OCI-M2 (cell line): ENCODE measurements around the gene MOB4.
A peak's percentile ranks its signal among the peaks of the same experiment; 100 is the strongest.
"Not testable (repeated sequence)": the region's sequence is repeated elsewhere in the genome, so short reads cannot be mapped to it uniquely, and the experiment has no call there.

Experiments
- DNase-seq: peaks from one replicate; lab custom pipeline; 2025; ENCODE audit not compliant: unreplicated experiment; lab: John Stamatoyannopoulos, UW

Gene MOB4

GRCh38 chr2:197515739-197516392 is at the start of gene MOB4:
Gene MOB4, plus strand, starts transcription at chr2:197516066. Its CDS starts 21 bp downstream, at chr2:197516087.
- DNase-seq: peak; percentile 60

DNA sequence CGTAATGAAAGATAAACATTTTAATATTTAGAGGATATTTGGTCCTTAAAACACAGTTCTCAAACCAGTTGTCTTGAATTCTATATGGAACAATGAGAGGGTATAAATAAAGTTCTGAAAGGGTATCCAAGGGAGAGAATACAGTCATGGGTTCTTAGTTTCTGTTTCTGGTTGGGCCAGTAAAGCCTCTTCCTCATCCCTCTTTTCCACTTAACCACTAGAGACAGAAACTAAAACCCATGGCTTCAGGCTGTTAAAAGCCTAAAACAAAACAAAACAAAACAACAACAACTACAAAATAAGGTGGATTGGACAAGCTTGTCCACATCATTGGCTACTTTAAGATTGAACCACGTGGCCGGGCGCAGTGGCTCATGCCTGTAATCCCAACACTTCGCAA is 43.7 kb upstream of the MOB4 start:
- DNase-seq: no peak

GRCh38 chr2:197477797-197478196 is 38.1 kb upstream of the MOB4 start:
- no peak for DNase-seq

DNA sequence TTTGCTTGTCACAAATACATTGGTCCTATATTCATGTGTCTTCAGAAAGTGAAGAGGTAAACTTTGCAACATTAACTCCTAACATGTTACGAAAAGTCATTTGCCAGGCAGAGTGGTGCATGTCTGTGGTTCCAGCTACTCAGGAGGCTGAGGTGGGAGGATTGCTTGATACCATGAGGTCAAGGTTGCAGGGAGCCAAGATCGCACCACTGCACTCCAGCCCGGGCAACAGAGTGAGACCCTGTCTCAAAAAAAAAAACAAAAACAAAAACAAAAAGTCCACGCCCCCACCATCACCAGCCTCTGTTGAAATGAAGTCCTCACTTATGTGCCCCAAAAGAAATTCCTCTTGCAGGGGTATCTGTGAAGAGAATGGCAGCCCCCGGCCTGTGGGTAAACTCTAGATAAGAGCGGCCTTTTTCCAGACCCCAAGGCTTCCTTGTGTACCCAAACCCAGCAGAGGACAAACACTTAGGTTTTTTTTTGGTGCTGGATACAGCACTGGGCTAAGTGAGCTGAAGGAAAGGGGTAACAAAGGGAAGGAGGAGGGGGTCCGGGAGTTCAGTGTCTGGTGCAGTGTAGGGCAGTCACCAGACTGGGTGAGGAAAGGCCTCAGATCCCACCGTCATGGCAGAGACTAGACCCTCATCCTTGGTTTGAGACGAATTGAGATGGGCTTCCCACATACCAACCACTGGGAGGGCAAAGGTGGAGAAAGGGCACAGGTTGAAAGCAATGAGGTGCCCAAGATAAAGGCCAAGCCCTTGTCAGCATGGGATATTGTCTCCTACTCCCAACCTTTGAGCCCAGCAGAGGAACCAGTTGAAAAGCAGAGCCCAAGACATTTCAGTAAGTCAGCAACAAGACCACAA is 35.5 kb upstream of the MOB4 start:
- no peak for DNase-seq

- not testable (repeated sequence) for DNase-seq
Measured at GRCh38 chr2:197484248-197484647, 31.6 kb upstream of the MOB4 start.

GRCh38 chr2:197486175-197486574 is 29.7 kb upstream of the MOB4 start:
- DNase-seq: no peak

DNA sequence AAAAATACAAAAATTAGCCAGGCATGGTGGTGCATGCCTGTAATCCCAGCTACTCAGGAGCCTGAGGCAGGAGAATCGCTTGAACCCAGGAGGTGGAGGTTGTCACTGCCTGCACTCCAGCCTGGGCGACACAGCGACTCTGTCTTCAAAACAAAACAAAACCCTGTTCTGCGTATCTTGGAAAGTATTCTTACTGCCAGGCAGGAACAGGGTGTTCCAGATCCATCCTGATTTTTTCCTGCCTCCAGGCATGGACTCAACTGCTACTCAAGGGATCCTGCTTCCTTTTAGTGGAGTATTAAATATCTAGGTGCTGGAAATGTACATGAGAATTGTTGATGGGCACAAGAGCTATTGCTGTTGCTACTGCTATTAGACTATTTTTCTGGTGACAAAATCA is 28.5 kb upstream of the MOB4 start:
- no peak for DNase-seq

- DNase-seq: no peak
Measured at GRCh38 chr2:197495433-197496134, 20.3 kb upstream of the MOB4 start.

DNA sequence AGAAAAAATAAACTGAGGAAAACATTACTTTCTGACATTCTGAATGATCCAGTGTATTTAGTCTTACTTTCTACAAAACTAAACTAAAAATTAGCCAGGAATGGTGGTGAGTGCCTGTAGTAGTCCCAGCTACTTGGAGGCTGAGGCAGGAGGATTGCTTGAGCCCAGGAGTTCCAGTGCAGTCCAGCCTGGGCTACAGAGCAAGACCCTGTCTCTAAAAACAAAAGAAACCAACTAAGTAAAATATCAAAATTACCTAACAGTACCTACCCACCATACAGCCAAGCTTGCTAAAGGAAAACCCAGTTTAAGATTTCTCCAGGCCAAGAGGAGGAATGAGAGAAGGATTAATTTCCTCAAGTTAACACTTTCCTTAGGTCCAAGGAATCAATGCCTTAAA is 19.2 kb upstream of the MOB4 start:
- DNase-seq: no peak

DNA sequence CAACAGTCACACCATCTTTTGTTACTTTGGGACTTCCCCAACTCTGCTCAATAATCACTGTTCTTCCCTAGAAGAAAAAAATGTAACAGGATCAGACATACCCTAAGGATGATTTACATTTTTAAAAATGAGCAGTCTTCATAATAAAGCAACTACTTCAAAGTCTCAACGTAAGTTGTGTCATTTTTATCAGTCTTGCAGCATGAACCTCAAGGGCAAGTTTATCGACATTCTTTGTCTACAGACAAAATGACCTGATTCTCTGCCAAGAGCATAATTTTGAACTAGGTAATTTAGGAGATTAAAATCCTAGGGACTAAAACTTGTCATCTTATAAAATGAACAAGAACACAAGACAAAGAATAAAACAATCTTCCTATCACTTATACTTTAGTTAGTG is 18.5 kb upstream of the MOB4 start:
- no peak for DNase-seq

DNA sequence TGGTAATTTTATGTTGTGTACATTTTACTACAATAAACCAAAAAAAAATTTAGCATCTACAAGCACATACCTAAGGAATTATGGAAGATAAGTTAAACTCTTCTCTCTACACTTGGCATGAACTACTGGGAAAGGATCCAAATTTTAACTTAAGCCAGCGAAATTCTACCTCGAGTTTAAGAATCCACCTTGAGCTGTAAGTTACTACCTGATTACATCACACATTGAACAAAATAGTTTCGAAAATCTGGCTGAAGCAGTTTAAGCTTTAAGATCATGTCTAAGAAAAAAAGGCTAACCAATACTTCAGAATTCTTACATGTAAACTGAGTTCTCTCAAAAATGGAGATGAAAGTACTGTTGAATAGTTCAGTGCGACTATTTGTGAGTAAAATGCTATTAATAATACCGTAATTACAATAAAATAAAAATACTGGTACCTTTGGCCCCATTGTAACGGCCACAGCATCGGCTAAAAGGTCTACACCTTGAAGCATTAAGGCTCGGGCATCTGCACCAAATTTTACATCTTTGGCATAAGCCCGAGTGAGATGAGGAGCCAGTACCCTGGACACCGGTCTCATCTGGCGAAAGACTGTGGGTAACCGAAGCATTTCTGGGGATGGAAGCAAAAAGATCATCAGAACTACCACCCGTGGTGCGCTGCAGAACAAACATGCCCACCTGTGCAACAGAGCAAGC is 17.5 kb upstream of the MOB4 start:
- DNase-seq: no peak

GRCh38 chr2:197498937-197499593 is 16.8 kb upstream of the MOB4 start:
- no peak for DNase-seq

- DNase-seq: peak; percentile 94
Measured at GRCh38 chr2:197499594-197500502, 16.0 kb upstream of the MOB4 start, which contains the start of the genes HSPD1 and HSPE1. Gene HSPD1, minus strand, starts transcription at chr2:197499840. Its CDS starts 992 bp downstream, at chr2:197498848. Gene HSPE1, plus strand, starts transcription at chr2:197500379. Its CDS starts 58 bp downstream, at chr2:197500437.

DNA sequence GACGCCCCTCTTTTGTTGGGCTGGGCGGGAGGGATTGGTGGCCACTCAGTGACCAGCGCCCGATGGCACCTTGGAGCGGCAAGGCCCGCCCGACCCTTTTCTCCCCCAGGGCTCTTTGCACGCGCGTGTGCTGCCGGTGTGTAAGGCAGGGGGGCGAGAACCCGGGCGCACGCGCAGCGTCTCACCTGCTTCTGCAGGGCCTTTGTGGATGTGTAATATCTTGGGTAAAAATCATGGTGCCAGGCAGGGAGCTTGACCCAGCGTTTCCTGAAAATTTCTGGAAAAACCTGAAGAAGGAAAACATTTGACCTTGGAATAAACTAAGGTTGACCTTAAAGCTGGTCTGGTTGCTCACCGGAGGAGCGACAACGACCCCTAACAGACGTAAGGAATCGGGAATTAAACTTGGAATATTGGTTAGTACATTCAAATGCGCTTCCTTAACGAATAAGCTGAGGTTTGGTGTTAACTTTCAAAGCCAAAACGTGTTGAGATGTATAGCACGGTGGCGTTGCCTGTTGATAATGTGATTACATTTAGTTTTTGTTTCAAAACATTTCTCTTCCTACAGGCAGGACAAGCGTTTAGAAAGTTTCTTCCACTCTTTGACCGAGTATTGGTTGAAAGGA is 15.2 kb upstream of the MOB4 start:
- DNase-seq: no peak

DNA sequence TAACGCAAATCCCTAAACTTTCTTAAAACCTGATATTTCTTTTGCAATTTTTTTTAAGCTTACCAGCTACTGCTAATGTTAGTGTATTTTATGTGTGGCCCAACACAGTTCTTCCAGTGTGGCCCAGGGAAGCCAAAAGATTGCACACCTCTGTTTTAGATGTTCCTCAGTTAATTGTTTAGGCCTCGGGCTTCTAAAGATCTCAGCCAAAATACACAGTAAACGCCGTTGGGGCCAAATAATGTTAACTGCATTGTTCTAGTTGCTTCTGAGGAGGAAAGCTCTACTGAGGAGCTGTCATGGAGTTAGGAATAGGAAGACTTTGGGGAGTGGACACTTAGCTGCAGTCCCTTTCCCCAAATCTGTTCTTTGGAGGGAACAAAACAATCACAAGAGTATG is 13.7 kb upstream of the MOB4 start:
- no peak for DNase-seq

DNA sequence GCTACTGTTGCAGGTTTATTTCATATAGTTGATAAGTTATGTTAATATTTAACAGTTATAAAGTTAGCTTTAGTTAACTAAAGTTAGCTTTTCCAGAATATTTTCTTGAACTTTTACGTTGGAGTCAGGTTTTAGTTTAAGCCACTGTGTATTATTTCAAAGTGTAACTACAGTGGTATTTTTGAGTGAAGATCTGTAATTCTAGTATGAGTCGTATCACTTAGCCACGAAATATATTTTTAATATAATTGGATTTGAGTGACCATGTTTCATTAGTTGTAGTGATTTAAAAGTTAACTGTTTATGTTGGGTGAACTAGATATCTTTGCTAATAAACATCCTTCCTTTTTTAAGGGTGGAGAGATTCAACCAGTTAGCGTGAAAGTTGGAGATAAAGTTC is 13.2 kb upstream of the MOB4 start:
- DNase-seq: no peak

DNA sequence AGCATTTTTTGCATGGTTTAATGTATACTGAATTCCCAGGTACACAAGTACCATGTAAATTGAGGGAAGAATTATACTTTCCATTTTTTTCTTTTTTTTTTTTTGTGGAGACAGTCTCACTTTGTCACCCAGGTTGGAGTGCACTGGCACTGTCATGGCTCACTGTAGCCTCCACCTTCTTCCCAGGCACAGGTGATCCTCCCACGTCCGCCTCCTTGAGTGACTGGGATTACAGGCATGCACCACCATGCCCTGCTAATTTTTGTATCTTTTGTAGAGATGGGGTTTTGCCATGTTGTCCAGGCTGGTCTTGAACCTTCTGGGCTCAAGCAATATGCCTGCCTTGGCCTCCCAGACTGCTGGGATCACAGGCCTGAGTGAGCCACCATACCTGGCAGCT is 11.9 kb upstream of the MOB4 start:
- no peak for DNase-seq

GRCh38 chr2:197504512-197504911 is 11.4 kb upstream of the MOB4 start:
- DNase-seq: no peak

GRCh38 chr2:197506658-197507057 is 9.2 kb upstream of the MOB4 start:
- DNase-seq: no peak
